ENCODE results near the gene FOXN3. TPM values are rescaled to one million over a fixed set of nuclear protein-coding genes. Genes with fewer than 3 reads are reported as not detected.

FOXN3 gene
- total RNA-seq, 1 donor from 2014 or later = 34.5 TPM

DNA sequence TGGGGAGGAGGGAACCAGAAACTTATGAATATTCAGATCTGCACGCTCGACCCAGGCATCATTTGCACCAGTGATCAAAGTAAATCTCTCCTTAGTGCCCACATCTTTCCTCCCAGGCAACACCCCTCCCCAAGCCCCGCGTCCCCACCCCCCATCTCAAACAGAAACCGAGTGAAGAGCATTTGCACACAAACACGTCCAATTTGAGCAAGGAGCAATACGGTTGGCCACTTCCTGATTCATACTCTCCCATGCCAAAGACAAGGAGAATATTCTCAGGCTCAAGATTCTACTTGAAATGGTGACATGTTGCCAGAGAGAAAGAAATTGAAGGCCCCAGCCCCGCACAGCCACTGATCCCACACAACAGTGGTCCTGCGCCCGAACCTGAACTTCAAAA lies 7.1 kb downstream of the FOXN3 start:
- TF ChIP-seq, protein P1, sequence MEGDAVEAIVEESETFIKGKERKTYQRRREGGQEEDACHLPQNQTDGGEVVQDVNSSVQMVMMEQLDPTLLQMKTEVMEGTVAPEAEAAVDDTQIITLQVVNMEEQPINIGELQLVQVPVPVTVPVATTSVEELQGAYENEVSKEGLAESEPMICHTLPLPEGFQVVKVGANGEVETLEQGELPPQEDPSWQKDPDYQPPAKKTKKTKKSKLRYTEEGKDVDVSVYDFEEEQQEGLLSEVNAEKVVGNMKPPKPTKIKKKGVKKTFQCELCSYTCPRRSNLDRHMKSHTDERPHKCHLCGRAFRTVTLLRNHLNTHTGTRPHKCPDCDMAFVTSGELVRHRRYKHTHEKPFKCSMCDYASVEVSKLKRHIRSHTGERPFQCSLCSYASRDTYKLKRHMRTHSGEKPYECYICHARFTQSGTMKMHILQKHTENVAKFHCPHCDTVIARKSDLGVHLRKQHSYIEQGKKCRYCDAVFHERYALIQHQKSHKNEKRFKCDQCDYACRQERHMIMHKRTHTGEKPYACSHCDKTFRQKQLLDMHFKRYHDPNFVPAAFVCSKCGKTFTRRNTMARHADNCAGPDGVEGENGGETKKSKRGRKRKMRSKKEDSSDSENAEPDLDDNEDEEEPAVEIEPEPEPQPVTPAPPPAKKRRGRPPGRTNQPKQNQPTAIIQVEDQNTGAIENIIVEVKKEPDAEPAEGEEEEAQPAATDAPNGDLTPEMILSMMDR (IDR thresholded peaks at IDR 0.05; ENCODE audit: insufficient read depth, low read length, poor library complexity, severe bottlenecking) = no peak
- no peak for DNase-seq (ENCODE audit: low read depth)
- Histone ChIP-seq H3K4me3 (ENCODE audit: low read depth, low read length) (no peak overlapping the region), H3K27me3 (ENCODE audit: control insufficient read depth, insufficient read depth, low read length) (no peaks in the 10 kb centered on the region), H3K36me3 (ENCODE audit: control insufficient read depth, insufficient read depth, low read length) (no peaks in the 10 kb centered on the region)

DNA sequence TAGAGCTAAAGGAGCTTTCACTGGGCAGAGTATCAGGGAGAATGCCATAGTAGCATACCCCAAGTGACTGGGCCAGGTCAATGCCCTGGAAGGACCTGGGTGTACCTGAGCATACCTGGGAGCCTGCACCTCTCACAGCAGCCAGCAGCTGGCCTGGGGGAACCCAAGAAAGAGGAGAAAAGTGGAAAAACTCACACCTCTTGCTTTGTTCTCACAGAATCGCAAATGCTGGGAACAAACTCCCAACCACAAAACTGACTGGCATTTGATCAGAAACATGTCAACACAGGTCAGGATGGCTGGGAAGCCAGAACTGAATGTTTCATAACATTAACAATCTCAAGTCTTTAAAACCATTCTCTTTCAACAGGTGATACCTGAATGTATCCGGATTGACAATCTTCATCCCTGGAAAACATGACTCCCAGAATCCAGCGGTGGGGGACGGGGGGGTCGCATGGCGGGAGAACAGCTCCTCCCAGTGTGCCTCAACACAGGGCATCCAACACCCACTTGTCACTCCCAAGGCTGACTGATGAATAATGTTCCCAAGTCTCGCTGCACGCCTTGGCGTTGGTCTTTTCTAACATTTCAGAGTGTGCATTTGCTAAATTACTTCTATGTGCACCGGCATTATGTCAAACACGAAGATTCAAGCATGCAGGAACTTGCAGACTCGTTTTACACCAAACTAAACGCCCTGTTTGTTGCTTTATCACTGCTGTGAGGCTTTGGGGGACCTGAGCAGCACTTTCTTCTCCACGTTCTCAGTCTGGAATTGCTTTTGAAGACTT lies 7.9 kb downstream of the FOXN3 start:
- Histone ChIP-seq H3K4me3 (ENCODE audit: low read depth, low read length) (no peak overlapping the region), H3K27me3 (ENCODE audit: control insufficient read depth, insufficient read depth, low read length) (no peaks in the 10 kb centered on the region), H3K36me3 (ENCODE audit: control insufficient read depth, insufficient read depth, low read length) (no peaks in the 10 kb centered on the region)
- no peak for DNase-seq (ENCODE audit: low read depth)
- TF ChIP-seq, protein P1 (IDR thresholded peaks at IDR 0.05; ENCODE audit: insufficient read depth, low read length, poor library complexity, severe bottlenecking) = no peak

DNA sequence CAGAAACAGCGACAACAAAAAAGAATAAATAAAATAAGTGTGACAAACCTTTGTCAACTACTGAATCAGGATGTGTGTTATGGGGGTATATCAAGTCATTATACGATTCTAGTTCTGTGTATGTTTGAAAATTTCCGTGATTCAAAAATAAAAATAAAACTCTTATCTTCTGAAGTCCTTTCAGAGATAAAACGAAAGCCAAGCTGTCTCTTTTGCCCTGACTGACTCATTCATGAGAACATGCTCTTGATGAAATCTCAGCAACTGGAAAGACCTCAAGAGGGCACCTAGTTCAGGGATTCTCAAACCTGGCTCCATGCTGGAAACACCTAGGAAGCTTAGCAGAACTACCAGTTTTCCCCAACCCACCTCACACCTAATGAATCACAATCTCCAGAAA lies 9.2 kb downstream of the FOXN3 start:
- Histone ChIP-seq H3K27me3 (ENCODE audit: control insufficient read depth, insufficient read depth, low read length) (no peaks in the 10 kb centered on the region), H3K36me3 (ENCODE audit: control insufficient read depth, insufficient read depth, low read length) (no peaks in the 10 kb centered on the region), H3K4me3 (ENCODE audit: low read depth, low read length) (no peak overlapping the region)
- TF ChIP-seq, protein P1 (IDR thresholded peaks at IDR 0.05; ENCODE audit: insufficient read depth, low read length, poor library complexity, severe bottlenecking) = no peak
- DNase-seq (ENCODE audit: low read depth) = no peak

DNA sequence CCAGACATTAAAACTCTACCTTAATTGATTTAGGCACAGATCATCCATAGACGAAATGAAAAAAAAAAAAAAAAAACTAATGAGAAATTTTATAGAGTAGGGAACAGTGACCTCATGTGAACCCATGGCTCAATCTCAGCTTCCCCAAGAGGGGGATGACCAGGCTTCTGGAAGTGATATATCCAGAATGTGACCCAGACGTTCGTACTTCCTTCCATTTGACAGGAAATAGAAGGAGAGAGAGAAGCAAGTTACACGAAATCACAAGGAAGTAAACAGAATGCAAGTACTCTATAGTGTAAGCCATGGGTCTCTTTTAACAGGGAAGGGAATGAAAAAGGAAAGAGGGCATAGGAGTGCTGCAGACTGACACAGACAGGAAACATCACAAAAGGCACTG lies 10.1 kb downstream of the FOXN3 start:
- TF ChIP-seq, protein P1 (IDR thresholded peaks at IDR 0.05; ENCODE audit: insufficient read depth, low read length, poor library complexity, severe bottlenecking) = no peak
- H3K27me3 ChIP-seq (ENCODE audit: control insufficient read depth, insufficient read depth, low read length) = no peaks in the 10 kb centered on the region
- no peaks in the 10 kb centered on the region for H3K36me3 ChIP-seq (ENCODE audit: control insufficient read depth, insufficient read depth, low read length)
- no peak for DNase-seq (ENCODE audit: low read depth)
- H3K4me3 ChIP-seq (ENCODE audit: low read depth, low read length) = no peak overlapping the region

DNA sequence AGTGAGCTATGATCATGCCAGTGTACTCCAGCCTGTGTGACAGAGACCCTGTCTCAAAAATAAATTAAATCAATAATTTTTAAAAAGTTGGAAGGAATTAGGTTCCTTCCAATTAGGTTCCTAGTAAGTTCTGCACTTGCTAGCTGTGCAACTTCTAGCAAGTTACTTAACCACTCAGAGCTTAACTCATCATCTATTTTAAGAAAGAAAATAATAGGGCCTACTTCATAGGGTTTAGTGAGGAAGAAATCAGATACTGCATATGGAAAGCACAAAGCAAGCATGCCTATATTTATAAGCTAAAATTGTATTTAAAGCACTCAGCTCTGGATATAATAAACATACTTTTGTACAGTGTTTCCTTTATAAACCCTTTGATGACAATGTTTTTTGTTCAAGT lies 10.7 kb downstream of the FOXN3 start:
- DNase-seq (ENCODE audit: low read depth) = no peak
- TF ChIP-seq, protein P1 (IDR thresholded peaks at IDR 0.05; ENCODE audit: insufficient read depth, low read length, poor library complexity, severe bottlenecking) = no peak
- Histone ChIP-seq H3K36me3 (ENCODE audit: control insufficient read depth, insufficient read depth, low read length) (no peaks in the 10 kb centered on the region), H3K4me3 (ENCODE audit: low read depth, low read length) (no peak overlapping the region), H3K27me3 (ENCODE audit: control insufficient read depth, insufficient read depth, low read length) (no peaks in the 10 kb centered on the region)

DNA sequence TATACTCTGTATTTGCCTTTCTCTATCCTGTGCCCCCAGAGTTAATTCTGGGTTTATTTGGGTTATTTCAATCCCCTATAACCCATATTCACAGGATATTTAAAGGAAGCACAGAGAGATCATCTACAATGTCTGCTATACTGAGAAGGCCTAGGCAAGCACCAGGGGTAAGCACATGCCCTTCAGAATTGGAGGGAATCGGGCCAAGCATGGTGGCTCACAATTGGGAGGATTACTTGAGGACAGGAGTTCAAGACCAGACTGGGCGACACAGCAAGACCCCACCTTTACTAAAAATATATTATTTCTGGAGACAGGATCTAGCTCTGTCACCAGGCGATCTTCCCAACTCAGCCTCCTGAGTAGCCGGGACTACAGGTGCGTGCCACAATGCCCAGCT lies 11.3 kb downstream of the FOXN3 start:
- Histone ChIP-seq H3K4me3 (ENCODE audit: low read depth, low read length) (no peak overlapping the region), H3K36me3 (ENCODE audit: control insufficient read depth, insufficient read depth, low read length) (no peaks in the 10 kb centered on the region), H3K27me3 (ENCODE audit: control insufficient read depth, insufficient read depth, low read length) (no peaks in the 10 kb centered on the region)
- TF ChIP-seq, protein P1 (IDR thresholded peaks at IDR 0.05; ENCODE audit: insufficient read depth, low read length, poor library complexity, severe bottlenecking) = no peak
- no peak for DNase-seq (ENCODE audit: low read depth)

Data from kidney epithelial cell (primary cell).